Neural crest cell (in vitro differentiated cells): Measurements from ENCODE around the gene MUC5AC. TPM values are rescaled to one million over a fixed set of nuclear protein-coding genes. Genes with fewer than 3 reads are reported as not detected.

Source experiments
- DNase-seq: peaks from one replicate; pipeline ENCODE4 v3.0.0; 2021; ENCODE audit warnings: low read depth, mixed read lengths, low spot score
- H3K27ac Mint-ChIP-seq: one replicate; pipeline ENCODE4 v1.8.0; 2021; ENCODE audit warnings: mild to moderate bottlenecking, mixed read lengths; ENCODE audit not compliant: unreplicated experiment
- H3K27me3 Mint-ChIP-seq: 2 replicates; pipeline ENCODE4 v1.8.0; 2021; ENCODE audit warnings: low read depth, mild to moderate bottlenecking, mixed read lengths
- H3K36me3 Mint-ChIP-seq: 2 replicates; pipeline ENCODE4 v1.8.0; 2021; ENCODE audit warnings: low read depth, mild to moderate bottlenecking, mixed read lengths
- H3K4me1 Mint-ChIP-seq: 2 replicates; pipeline ENCODE4 v1.8.0; 2021; ENCODE audit warnings: mixed read lengths
- H3K4me3 Mint-ChIP-seq: one replicate; pipeline ENCODE4 v1.8.0; 2021; ENCODE audit warnings: mild to moderate bottlenecking, mixed read lengths
- H3K9me3 Mint-ChIP-seq: 2 replicates; pipeline ENCODE4 v1.8.0; 2021; ENCODE audit warnings: mixed read lengths
- CTCF ChIP-seq: fragments of 200-600 bp; sonication (generic); conservative IDR thresholded peaks from 2 replicates; pipeline ENCODE4 v1.5.0; 2021; ENCODE audit warnings: antibody characterized with exemption, mild to moderate bottlenecking
- total RNA-seq: library from RNA; stranded (reverse); gene quantifications from 2 replicates; pipeline ENCODE4 v1.2.1, GENCODE V29; 2021

MUC5AC gene
- total RNA-seq, 1 donor from 2014 or later: not detected

GRCh38 chr11:1139441-1140083 lies 18.2 kb upstream of the MUC5AC start:
- Mint-ChIP-seq H3K4me3 (peak overlapping the region; percentile 27), H3K4me1 (peaks cover 19% of the 10 kb centered on the region), H3K9me3 (peaks cover 28% of the 10 kb centered on the region), H3K27me3 (peaks cover 2% of the 10 kb centered on the region), H3K36me3 (peaks cover 10% of the 10 kb centered on the region), H3K27ac (peak overlapping the region; percentile 73)
- TF ChIP-seq CTCF: no peak
- DNase-seq: no peak

- no peak for DNase-seq
- Mint-ChIP-seq H3K9me3 (peaks cover 22% of the 10 kb centered on the region), H3K4me1 (peaks cover 19% of the 10 kb centered on the region), H3K27ac (no peak overlapping the region), H3K36me3 (peaks cover 10% of the 10 kb centered on the region), H3K4me3 (no peak overlapping the region), H3K27me3 (no peaks in the 10 kb centered on the region)
- no peak for TF ChIP-seq CTCF
Measured at GRCh38 chr11:1140642-1141490, 16.9 kb upstream of the MUC5AC start.

GRCh38 chr11:1146365-1146764 lies 11.4 kb upstream of the MUC5AC start:
- no peak for TF ChIP-seq CTCF
- Mint-ChIP-seq H3K9me3 (peaks cover 26% of the 10 kb centered on the region), H3K4me1 (peaks cover 4% of the 10 kb centered on the region), H3K27ac (no peak overlapping the region), H3K36me3 (peaks cover 7% of the 10 kb centered on the region), H3K27me3 (peaks cover 3% of the 10 kb centered on the region), H3K4me3 (no peak overlapping the region)
- no peak for DNase-seq

- H3K36me3 Mint-ChIP-seq: peaks cover 3% of the 10 kb centered on the region
- peaks cover 4% of the 10 kb centered on the region for H3K4me1 Mint-ChIP-seq
- H3K27ac Mint-ChIP-seq: no peak overlapping the region
- H3K4me3 Mint-ChIP-seq: no peak overlapping the region
- H3K27me3 Mint-ChIP-seq: peaks cover 3% of the 10 kb centered on the region
- H3K9me3 Mint-ChIP-seq: peaks cover 17% of the 10 kb centered on the region
- no peak for DNase-seq
- TF ChIP-seq CTCF: no peak
Measured at GRCh38 chr11:1147792-1148191, 10.0 kb upstream of the MUC5AC start.

- DNase-seq: no peak
- H3K36me3 Mint-ChIP-seq: no peaks in the 10 kb centered on the region
- TF ChIP-seq CTCF: no peak
- H3K27ac Mint-ChIP-seq: no peak overlapping the region
- H3K27me3 Mint-ChIP-seq: peaks cover 3% of the 10 kb centered on the region
- H3K4me1 Mint-ChIP-seq: peaks cover 4% of the 10 kb centered on the region
- no peak overlapping the region for H3K4me3 Mint-ChIP-seq
- H3K9me3 Mint-ChIP-seq: peaks cover 8% of the 10 kb centered on the region
Measured at GRCh38 chr11:1148752-1149180, 9.0 kb upstream of the MUC5AC start.
